Dermis blood vessel endothelial cell (primary cell): ENCODE measurements around the gene FBXO44. TPM values are rescaled to one million over a fixed set of nuclear protein-coding genes. Genes with fewer than 3 reads are reported as not detected.
A peak's percentile ranks its signal among the peaks of the same experiment; 100 is the strongest.
"Not testable (repeated sequence)": the region's sequence is repeated elsewhere in the genome, so short reads cannot be mapped to it uniquely, and the experiment has no call there.

ENCODE experiments used
- DNase-seq: peaks from one replicate; pipeline ENCODE4 v3.0.0; 2010
- total RNA-seq: library from RNA; depleted of rRNA; stranded (reverse); fragments of >200 nt; gene quantifications from 2 replicates; pipeline ENCODE4 v1.2.3, GENCODE V29; 2014

Gene FBXO44
- total RNA-seq = 7.3 and 15.8 TPM in 2 replicates

- DNase-seq = peak; percentile 36
Measured at GRCh38 chr1:11654137-11654938, at the start of gene FBXO44, which contains the start of gene FBXO2. Gene FBXO44 (plus strand): TSS chr1:11654877. CDS start chr1:11655836, 959 bp downstream. Gene FBXO2 (minus strand): TSS chr1:11654429. CDS start chr1:11654340, 89 bp downstream.

GRCh38 chr1:11606775-11607174, 47.9 kb upstream of the FBXO44 start:
- DNase-seq = no peak

GRCh38 chr1:11608596-11609130, 46.0 kb upstream of the FBXO44 start:
- DNase-seq = not testable (repeated sequence)

GRCh38 chr1:11609378-11609777, 45.3 kb upstream of the FBXO44 start:
- not testable (repeated sequence) for DNase-seq

- DNase-seq = no peak
Measured at GRCh38 chr1:11610629-11611180, 44.0 kb upstream of the FBXO44 start.

DNA sequence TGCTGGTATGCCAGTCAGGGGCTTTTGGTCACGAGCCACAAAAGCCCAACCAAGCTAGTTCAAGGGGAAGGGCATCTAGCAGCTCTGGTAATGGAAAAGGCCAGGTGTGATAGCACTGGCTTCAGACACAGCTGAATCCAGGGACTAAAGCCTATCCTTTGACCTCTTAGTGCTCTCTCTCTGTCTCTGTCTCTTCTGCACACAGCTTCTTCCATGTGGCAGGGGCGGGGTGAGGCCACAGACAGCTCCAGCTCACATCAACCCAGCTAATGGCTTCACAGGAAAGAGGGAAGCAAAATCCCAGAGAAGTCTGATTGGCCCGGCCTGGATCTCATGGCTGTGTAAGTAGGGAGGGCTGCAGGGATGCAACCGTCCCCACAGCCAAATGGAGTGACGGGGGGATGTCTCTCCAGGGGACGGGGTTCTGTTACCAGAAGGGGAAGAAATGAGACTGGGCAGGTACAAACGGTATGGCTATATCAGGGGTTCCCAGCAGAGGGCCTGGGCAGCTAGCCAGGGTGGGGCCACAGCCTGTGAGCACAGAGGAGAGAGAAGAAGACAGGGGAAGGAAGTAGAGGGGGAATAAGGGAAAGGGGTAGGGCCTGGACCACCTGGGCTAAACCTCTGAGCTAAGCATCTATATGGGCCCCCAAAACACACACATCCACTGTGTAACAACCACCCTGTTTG, 42.9 kb upstream of the FBXO44 start:
- no peak for DNase-seq

GRCh38 chr1:11613347-11613746, 41.3 kb upstream of the FBXO44 start:
- DNase-seq = no peak

- DNase-seq = no peak
Measured at GRCh38 chr1:11615090-11615489, 39.6 kb upstream of the FBXO44 start.

DNA sequence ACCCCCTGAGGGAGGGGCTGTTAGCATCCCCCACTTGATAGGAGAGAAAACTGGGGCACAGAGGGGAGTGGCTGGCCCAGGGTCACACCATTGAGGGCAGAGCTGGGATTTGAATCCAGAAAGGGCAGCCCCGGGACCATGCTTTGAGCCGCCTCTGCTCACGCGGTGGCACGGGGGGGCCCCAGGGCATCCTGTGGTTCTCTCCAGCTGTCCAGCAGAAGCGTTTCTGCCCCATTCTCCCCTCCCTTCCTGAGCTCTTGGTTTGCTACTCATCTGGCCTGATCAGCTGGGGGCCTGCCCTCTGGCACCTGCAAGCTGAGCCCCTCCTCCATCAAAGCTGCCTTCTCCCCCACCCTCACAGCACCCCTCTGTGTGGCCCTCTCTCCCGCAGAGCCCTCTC, 37.9 kb upstream of the FBXO44 start:
- no peak for DNase-seq

GRCh38 chr1:11617314-11617713, 37.4 kb upstream of the FBXO44 start:
- no peak for DNase-seq

DNA sequence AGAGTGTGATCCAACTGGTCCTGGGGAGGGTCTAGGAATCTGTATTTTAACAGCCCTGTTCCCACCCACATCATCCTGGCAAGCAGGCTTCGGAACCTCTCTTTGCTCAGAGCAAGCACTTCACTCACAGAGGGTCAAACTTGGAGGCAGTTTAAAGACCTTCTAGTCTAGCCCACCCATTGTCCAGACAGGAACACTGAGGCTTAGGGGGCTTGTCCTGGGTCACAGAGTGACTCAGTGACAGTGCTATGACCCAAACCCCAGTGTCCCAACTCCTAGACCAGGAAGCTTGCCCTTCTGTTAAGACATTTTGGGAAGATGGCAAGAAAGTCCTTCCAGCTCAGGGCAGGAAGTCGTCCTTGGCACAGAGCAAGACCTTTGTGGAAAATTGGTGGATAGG, 36.9 kb upstream of the FBXO44 start:
- no peak for DNase-seq

DNA sequence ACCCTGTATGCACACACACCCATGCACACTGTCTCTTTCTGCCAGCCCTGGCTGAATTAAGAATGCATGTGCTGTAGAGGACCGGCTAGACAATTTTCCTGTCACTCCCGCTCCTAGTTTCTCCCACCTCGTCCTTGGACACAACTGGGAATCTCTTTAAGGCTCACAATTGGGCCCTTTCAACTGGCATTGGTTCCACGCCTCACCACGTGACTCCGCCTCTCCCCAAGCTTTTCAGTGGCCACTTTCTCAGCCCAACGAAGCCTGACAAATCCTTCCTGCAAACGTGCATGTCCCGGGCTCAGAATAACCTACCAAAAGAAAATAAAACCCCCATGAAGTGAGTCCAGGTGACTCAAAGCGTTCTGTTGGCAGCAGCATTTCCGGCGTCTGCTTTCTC, 34.3 kb upstream of the FBXO44 start:
- DNase-seq = no peak

GRCh38 chr1:11620924-11621323, 33.8 kb upstream of the FBXO44 start:
- DNase-seq = no peak

GRCh38 chr1:11622398-11622797, 32.3 kb upstream of the FBXO44 start:
- DNase-seq = no peak

GRCh38 chr1:11623702-11624101, 31.0 kb upstream of the FBXO44 start:
- no peak for DNase-seq

GRCh38 chr1:11626551-11626950, 28.1 kb upstream of the FBXO44 start:
- DNase-seq = no peak

DNA sequence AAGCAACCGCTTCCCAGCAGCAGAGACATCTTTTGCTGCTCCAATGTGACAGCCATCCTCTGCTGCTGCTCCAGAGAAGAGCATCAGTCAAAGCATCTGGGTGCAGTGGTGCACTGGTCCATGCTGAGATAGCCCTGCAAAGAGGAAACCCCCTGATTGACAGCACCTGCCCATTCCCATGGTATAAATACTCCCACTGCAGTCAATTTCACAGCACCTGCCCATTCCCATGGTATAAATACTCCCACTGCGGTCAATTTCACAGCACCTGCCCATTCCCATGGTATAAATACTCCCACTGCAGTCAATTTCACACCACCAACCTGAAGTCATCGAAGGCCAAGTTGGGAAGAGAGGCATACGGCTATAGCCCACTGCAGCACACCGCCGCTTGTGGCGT, 25.9 kb upstream of the FBXO44 start:
- DNase-seq = no peak

DNA sequence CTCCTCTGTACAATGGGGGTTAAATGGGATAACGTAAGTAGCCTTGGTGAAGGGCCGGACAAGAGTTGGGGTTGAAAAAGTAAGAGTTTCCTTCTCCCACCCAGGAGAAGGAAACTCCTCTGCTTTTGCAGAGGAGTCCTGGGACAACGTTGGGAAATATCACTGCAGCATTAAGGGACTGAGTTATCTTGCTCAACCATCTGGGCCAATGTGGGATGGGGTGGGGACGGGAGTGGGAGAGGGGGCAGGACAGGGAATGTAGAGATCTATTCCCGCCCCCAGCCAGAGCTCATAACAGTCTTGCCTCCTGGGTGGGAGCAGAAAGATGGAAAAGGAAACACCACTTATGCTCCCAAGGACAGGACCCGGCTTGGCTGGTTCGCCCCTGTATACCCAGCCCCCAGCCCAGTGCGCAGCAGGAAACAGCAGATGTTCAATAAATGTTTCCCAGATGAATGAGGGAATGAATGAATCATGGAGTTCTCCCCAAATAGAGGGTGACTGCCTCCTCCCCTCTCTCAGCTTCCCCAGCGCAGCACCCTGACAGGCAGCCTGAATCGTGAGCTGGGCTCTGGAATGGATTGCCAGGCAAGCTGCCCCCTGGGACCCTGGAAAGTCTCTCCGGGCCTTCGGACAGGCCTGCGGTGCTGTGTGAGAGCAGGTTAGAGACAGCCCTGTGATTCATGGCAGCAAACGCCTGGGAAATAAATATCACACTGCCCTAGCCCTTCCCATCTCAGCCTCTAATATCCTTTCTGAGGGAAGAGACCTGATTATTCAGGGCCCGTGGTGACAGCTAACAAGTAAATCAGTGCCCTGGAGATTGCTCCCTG, 25.3 kb upstream of the FBXO44 start:
- no peak for DNase-seq

GRCh38 chr1:11634365-11635192, 20.1 kb upstream of the FBXO44 start:
- DNase-seq = no peak

GRCh38 chr1:11638121-11638520, 16.6 kb upstream of the FBXO44 start:
- DNase-seq = no peak

DNA sequence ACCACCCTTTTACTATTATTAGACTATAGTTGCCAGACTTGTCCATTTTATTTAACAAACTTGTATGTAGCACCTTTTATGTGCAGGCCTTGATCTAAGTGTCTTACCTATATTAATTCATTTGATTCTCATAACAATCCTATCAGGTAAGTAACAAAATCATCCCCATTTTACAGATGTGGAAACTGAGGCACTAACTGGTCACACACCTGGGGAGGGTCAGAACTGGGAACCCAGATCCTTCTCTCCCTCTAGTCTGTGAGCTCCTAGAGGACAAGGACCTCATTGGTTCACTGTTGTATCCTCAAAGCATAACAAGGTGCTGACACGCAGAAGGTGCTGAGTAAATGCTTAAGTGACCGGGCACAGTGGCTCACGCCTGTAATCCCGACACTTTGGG, 15.3 kb upstream of the FBXO44 start:
- DNase-seq = no peak

- DNase-seq = no peak
Measured at GRCh38 chr1:11640101-11640500, 14.6 kb upstream of the FBXO44 start.
